GM12865 (cell line): Measurements from ENCODE around the gene ATOH7.

Experiments
- DNase-seq: peaks from one replicate; pipeline ENCODE4 v3.0.0; 2010; ENCODE audit warnings: low read depth
- H3K4me3 ChIP-seq: 2 replicates; pipeline ENCODE4 v1.5.1; 2011; ENCODE audit warnings: mild to moderate bottlenecking, low read depth, low read length, control low read depth
- CTCF ChIP-seq: IDR thresholded peaks from 2 replicates; pipeline ENCODE4 v1.5.1; 2011; ENCODE audit warnings: low read length, control low read depth, low read depth, inconsistent platforms; ENCODE audit not compliant: insufficient read depth; ENCODE audit errors: missing control alignments

ATOH7 gene

GRCh38 chr10:68269562-68270290 is 37.8 kb upstream of the ATOH7 start:
- no peak for TF ChIP-seq CTCF
- H3K4me3 ChIP-seq, result no peak overlapping the region
- no peak for DNase-seq

- TF ChIP-seq CTCF, result no peak
- no peak for DNase-seq
- no peak overlapping the region for H3K4me3 ChIP-seq
Observed at GRCh38 chr10:68261132-68261856, 29.4 kb upstream of the ATOH7 start.

GRCh38 chr10:68253346-68253745 is 21.4 kb upstream of the ATOH7 start:
- no peak overlapping the region for H3K4me3 ChIP-seq
- no peak for TF ChIP-seq CTCF
- no peak for DNase-seq

- H3K4me3 ChIP-seq, result no peak overlapping the region
- TF ChIP-seq CTCF, result no peak
- peak; percentile 7 for DNase-seq
Observed at GRCh38 chr10:68251625-68252495, 19.9 kb upstream of the ATOH7 start.

GRCh38 chr10:68251151-68251550 is 19.2 kb upstream of the ATOH7 start:
- H3K4me3 ChIP-seq, result no peak overlapping the region
- DNase-seq, result no peak
- no peak for TF ChIP-seq CTCF

GRCh38 chr10:68249297-68249696 is 17.4 kb upstream of the ATOH7 start:
- no peak for DNase-seq
- no peak for TF ChIP-seq CTCF

More at GRCh38 chr10:68249297-68249696, 17.4 kb upstream of the ATOH7 start:
- no peak overlapping the region for H3K4me3 ChIP-seq
